Chondrocyte (in vitro differentiated cells): ENCODE measurements around the gene ARMC12. TPM values are rescaled to one million over a fixed set of nuclear protein-coding genes. Genes with fewer than 3 reads are reported as not detected.

Experiments used
- DNase-seq: peaks from one replicate; pipeline ENCODE4 v3.0.0; 2021; ENCODE audit warnings: mixed read lengths, low spot score
- H3K27ac Mint-ChIP-seq: one replicate; pipeline ENCODE4 v1.8.0; 2021; ENCODE audit warnings: mild to moderate bottlenecking, moderate library complexity, mixed read lengths; ENCODE audit not compliant: unreplicated experiment
- H3K27me3 Mint-ChIP-seq: 2 replicates; pipeline ENCODE4 v1.8.0; 2021; ENCODE audit warnings: low read depth, mixed read lengths
- H3K36me3 Mint-ChIP-seq: 2 replicates; pipeline ENCODE4 v1.8.0; 2021; ENCODE audit warnings: low read depth, mixed read lengths
- H3K4me1 Mint-ChIP-seq: 2 replicates; pipeline ENCODE4 v1.8.0; 2021; ENCODE audit warnings: low read depth, mild to moderate bottlenecking, mixed read lengths
- H3K4me3 Mint-ChIP-seq: one replicate; pipeline ENCODE4 v1.8.0; 2021; ENCODE audit warnings: mild to moderate bottlenecking, moderate library complexity, mixed read lengths; ENCODE audit not compliant: unreplicated experiment
- H3K9me3 Mint-ChIP-seq: 2 replicates; pipeline ENCODE4 v1.8.0; 2021; ENCODE audit warnings: low read depth, mixed read lengths
- CTCF ChIP-seq: fragments of 200-600 bp; sonication (generic); IDR thresholded peaks from 2 replicates; pipeline ENCODE4 v1.5.0; 2021; ENCODE audit warnings: antibody characterized with exemption, mild to moderate bottlenecking, moderate library complexity
- total RNA-seq: library from RNA; stranded (reverse); gene quantifications from 3 replicates; pipeline ENCODE4 v1.2.1, GENCODE V29; 2021

Gene ARMC12
- total RNA-seq, 1 donor from 2014 or later: 1.9 TPM

- Mint-ChIP-seq H3K4me3 (no peak overlapping the region), H3K27ac (no peak overlapping the region), H3K4me1 (peaks cover 15% of the 10 kb centered on the region), H3K27me3 (no peaks in the 10 kb centered on the region), H3K9me3 (peaks cover 9% of the 10 kb centered on the region), H3K36me3 (no peaks in the 10 kb centered on the region)
- TF ChIP-seq CTCF: no peak
- no peak for DNase-seq
Measured at GRCh38 chr6:35707714-35708407, 29.0 kb upstream of the ARMC12 start.

GRCh38 chr6:35708585-35708984 lies 28.2 kb upstream of the ARMC12 start:
- Mint-ChIP-seq H3K27me3 (no peaks in the 10 kb centered on the region), H3K4me3 (no peak overlapping the region), H3K27ac (no peak overlapping the region), H3K4me1 (peaks cover 15% of the 10 kb centered on the region), H3K9me3 (peaks cover 8% of the 10 kb centered on the region), H3K36me3 (no peaks in the 10 kb centered on the region)
- TF ChIP-seq CTCF: no peak
- no peak for DNase-seq

- no peak for DNase-seq
- Mint-ChIP-seq H3K36me3 (no peaks in the 10 kb centered on the region), H3K9me3 (peaks cover 3% of the 10 kb centered on the region), H3K27ac (peak overlapping the region; percentile 19), H3K27me3 (no peaks in the 10 kb centered on the region), H3K4me3 (no peak overlapping the region), H3K4me1 (peaks cover 15% of the 10 kb centered on the region)
- no peak for TF ChIP-seq CTCF
Measured at GRCh38 chr6:35710241-35710847, 26.5 kb upstream of the ARMC12 start.

GRCh38 chr6:35711731-35712130 lies 25.1 kb upstream of the ARMC12 start:
- H3K9me3 Mint-ChIP-seq: peaks cover 3% of the 10 kb centered on the region
- H3K4me3 Mint-ChIP-seq: no peak overlapping the region
- TF ChIP-seq CTCF: no peak
- no peaks in the 10 kb centered on the region for H3K36me3 Mint-ChIP-seq
- no peak overlapping the region for H3K27ac Mint-ChIP-seq
- DNase-seq: no peak
- no peaks in the 10 kb centered on the region for H3K27me3 Mint-ChIP-seq
- peaks cover 15% of the 10 kb centered on the region for H3K4me1 Mint-ChIP-seq

DNA sequence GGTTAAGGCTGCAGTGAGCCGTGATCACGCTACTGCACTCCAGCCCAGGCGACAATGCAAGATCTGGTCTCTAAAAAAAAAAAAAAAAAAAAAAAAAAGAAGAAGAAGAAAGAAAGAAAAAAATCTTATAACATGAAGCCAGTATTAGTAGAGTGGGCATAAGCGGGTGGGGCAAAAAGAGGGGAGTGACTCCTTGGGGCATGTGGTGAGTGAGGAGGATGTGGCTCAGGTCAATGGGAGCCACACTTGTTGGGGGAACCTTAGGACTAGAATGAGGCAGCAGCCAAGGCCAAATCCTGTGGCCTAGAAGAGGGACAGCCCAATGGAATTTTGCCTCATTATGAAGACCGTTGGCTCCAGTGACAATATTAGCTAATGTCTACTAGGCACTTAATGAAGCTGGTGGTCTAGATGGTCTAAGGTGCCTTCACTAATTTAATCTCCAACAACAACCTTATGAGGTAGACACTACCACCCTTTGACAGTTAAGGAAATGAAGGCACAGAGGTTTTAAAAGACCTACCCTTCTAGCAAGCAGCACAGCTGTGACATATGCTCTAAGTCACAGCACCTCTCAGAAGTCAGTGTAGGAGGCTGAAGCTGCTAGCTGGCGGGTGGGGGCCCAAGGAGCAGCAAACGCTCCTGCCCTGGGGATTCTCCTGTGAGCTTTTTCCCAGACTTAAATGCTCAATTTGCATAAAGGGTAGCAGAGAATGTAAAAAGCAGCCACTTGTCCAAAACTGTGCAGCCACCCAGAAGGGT lies 23.6 kb upstream of the ARMC12 start:
- TF ChIP-seq CTCF: no peak
- DNase-seq: no peak
- Mint-ChIP-seq H3K36me3 (no peaks in the 10 kb centered on the region), H3K4me3 (no peak overlapping the region), H3K27me3 (no peaks in the 10 kb centered on the region), H3K27ac (no peak overlapping the region), H3K9me3 (peaks cover 3% of the 10 kb centered on the region), H3K4me1 (peaks cover 26% of the 10 kb centered on the region)
